MM.1S (cell line): Measurements from ENCODE around the gene RFTN1.

ENCODE experiments used
- DNase-seq: peaks from one replicate; pipeline ENCODE4 v3.0.0-alpha.2; 2015
- H2AFZ ChIP-seq: fragments of 300-600 bp; sonication (generic); 2 replicates; pipeline ENCODE4 v1.6.0; 2016; ENCODE audit warnings: antibody characterized with exemption, low read length
- H3F3A ChIP-seq: fragments of 300-600 bp; sonication (generic); 2 replicates; pipeline ENCODE4 v1.6.1; 2016; ENCODE audit warnings: mild to moderate bottlenecking, antibody characterized with exemption, low read length, moderate library complexity, mixed read lengths; ENCODE audit not compliant: insufficient read depth
- H3K27ac ChIP-seq: fragments of 300-600 bp; sonication (generic); 2 replicates; pipeline ENCODE4 v1.5.1; 2016; ENCODE audit warnings: mild to moderate bottlenecking, low read length
- H3K27me3 ChIP-seq: fragments of 300-600 bp; sonication (generic); replicated peaks from 2 replicates; pipeline ENCODE4 v1.6.0; 2016; ENCODE audit warnings: low read length; ENCODE audit not compliant: insufficient read depth
- H3K36me3 ChIP-seq: fragments of 300-600 bp; sonication (generic); replicated peaks from 2 replicates; pipeline ENCODE4 v1.6.1; 2016; ENCODE audit warnings: mild to moderate bottlenecking, low read length, mixed read lengths; ENCODE audit not compliant: insufficient read depth
- H3K4me1 ChIP-seq: fragments of 300-600 bp; sonication (generic); 2 replicates; pipeline ENCODE4 v1.6.1; 2016; ENCODE audit warnings: low read length, mixed read lengths
- H3K4me2 ChIP-seq: fragments of 300-600 bp; sonication (generic); 2 replicates; pipeline ENCODE4 v1.6.0; 2016; ENCODE audit warnings: low read depth, low read length
- H3K4me3 ChIP-seq: fragments of 300-600 bp; sonication (generic); 2 replicates; pipeline ENCODE4 v1.5.1; 2016; ENCODE audit warnings: low read length, mixed read lengths
- H3K79me2 ChIP-seq: fragments of 300-600 bp; sonication (generic); 2 replicates; pipeline ENCODE4 v1.6.1; 2016; ENCODE audit warnings: mixed run types, low read length, mixed read lengths
- H3K9ac ChIP-seq: fragments of 300-600 bp; sonication (generic); 2 replicates; pipeline ENCODE4 v1.6.1; 2016; ENCODE audit warnings: low read length, mixed read lengths
- H3K9me2 ChIP-seq: fragments of 300-600 bp; sonication (generic); replicated peaks from 2 replicates; pipeline ENCODE4 v1.6.1; 2016; ENCODE audit warnings: mild to moderate bottlenecking, low read length, mixed read lengths; ENCODE audit not compliant: insufficient read depth
- H3K9me3 ChIP-seq: fragments of 300-600 bp; sonication (generic); replicated peaks from 2 replicates; pipeline ENCODE4 v1.6.1; 2016; ENCODE audit warnings: mild to moderate bottlenecking, low read length, mixed read lengths; ENCODE audit not compliant: insufficient read depth
- H4K20me1 ChIP-seq: fragments of 300-600 bp; sonication (generic); 2 replicates; pipeline ENCODE4 v1.6.1; 2016; ENCODE audit warnings: mild to moderate bottlenecking, low read length, moderate library complexity, mixed read lengths; ENCODE audit not compliant: insufficient read depth
- CTCF ChIP-seq: fragments of 300-600 bp; sonication (generic); IDR thresholded peaks from 2 replicates; pipeline ENCODE4 v1.5.1; 2016; ENCODE audit warnings: antibody characterized with exemption, low read length, mixed read lengths
- EZH2 ChIP-seq: fragments of 300-600 bp; sonication (generic); optimal IDR thresholded peaks from 2 replicates; pipeline ENCODE3; 2017; ENCODE audit warnings: low read depth, mild to moderate bottlenecking, antibody characterized with exemption, low read length, mixed read lengths
- EZH2phosphoT487 ChIP-seq: fragments of 300-600 bp; sonication (generic); IDR thresholded peaks from 2 replicates; pipeline ENCODE4 v1.6.1; 2018; ENCODE audit warnings: antibody characterized with exemption, low read length

The RFTN1 gene

GRCh38 chr3:16516695-16517481 is 3.4 kb upstream of the RFTN1 start:
- TF ChIP-seq EZH2phosphoT487: no peak
- no peak for TF ChIP-seq EZH2
- Histone ChIP-seq H2AFZ (no peak overlapping the region), H3K36me3 (no peaks in the 10 kb centered on the region), H3K4me1 (peaks cover 8% of the 10 kb centered on the region), H3K9ac (no peak overlapping the region), H4K20me1 (no peaks in the 10 kb centered on the region), H3F3A (no peaks in the 10 kb centered on the region), H3K27ac (no peak overlapping the region), H3K79me2 (no peaks in the 10 kb centered on the region), H3K27me3 (peaks cover 5% of the 10 kb centered on the region; the same call in 1 of the 2 replicates), H3K9me2 (no peaks in the 10 kb centered on the region), H3K9me3 (no peaks in the 10 kb centered on the region), H3K4me3 (no peak overlapping the region), H3K4me2 (no peak overlapping the region)
- no peak for DNase-seq

- H3K79me2 ChIP-seq: no peaks in the 10 kb centered on the region
- no peaks in the 10 kb centered on the region for H4K20me1 ChIP-seq
- H3K4me1 ChIP-seq: peaks cover 8% of the 10 kb centered on the region
- no peaks in the 10 kb centered on the region for H3K9me3 ChIP-seq
- DNase-seq: no peak
- no peak overlapping the region for H3K4me2 ChIP-seq
- H2AFZ ChIP-seq: no peak overlapping the region
- TF ChIP-seq CTCF (no peak), EZH2 (no peak), EZH2phosphoT487 (no peak)
- no peak overlapping the region for H3K27ac ChIP-seq
- H3K9me2 ChIP-seq: no peaks in the 10 kb centered on the region
- peaks cover 5% of the 10 kb centered on the region; the same call in 1 of the 2 replicates for H3K27me3 ChIP-seq
- no peak overlapping the region for H3K4me3 ChIP-seq
- no peak overlapping the region for H3K9ac ChIP-seq
- H3F3A ChIP-seq: no peaks in the 10 kb centered on the region
- no peaks in the 10 kb centered on the region for H3K36me3 ChIP-seq
These were observed 2.5 kb upstream of the RFTN1 start for GRCh38 chr3:16515885-16516420.

GRCh38 chr3:16514755-16515353 is 1.4 kb upstream of the RFTN1 start:
- TF ChIP-seq EZH2: no peak
- TF ChIP-seq CTCF: no peak
- TF ChIP-seq EZH2phosphoT487: no peak
- Histone ChIP-seq H3K4me1 (peaks cover 8% of the 10 kb centered on the region), H3K9me2 (no peaks in the 10 kb centered on the region), H3K79me2 (no peaks in the 10 kb centered on the region), H3F3A (no peaks in the 10 kb centered on the region), H3K36me3 (no peaks in the 10 kb centered on the region), H2AFZ (no peak overlapping the region), H3K4me2 (no peak overlapping the region), H3K4me3 (no peak overlapping the region), H3K9me3 (no peaks in the 10 kb centered on the region), H3K27me3 (peaks cover 5% of the 10 kb centered on the region; the same call in 1 of the 2 replicates), H3K9ac (no peak overlapping the region), H4K20me1 (no peaks in the 10 kb centered on the region), H3K27ac (no peak overlapping the region)
- DNase-seq: no peak
